CD4-positive, alpha-beta T cell treated with Interleukin-1 beta for 1 hour (primary cell): ENCODE results near the gene PPP4R3A.
A peak's percentile ranks its signal among the peaks of the same experiment; 100 is the strongest.
"Not testable (repeated sequence)": the region's sequence is repeated elsewhere in the genome, so short reads cannot be mapped to it uniquely, and the experiment has no call there.

Experiments
- DNase-seq, 2 donors: peaks; one replicate each; pipeline ENCODE4 v3.0.0-alpha.2; 2020 to 2022

The PPP4R3A gene

DNA sequence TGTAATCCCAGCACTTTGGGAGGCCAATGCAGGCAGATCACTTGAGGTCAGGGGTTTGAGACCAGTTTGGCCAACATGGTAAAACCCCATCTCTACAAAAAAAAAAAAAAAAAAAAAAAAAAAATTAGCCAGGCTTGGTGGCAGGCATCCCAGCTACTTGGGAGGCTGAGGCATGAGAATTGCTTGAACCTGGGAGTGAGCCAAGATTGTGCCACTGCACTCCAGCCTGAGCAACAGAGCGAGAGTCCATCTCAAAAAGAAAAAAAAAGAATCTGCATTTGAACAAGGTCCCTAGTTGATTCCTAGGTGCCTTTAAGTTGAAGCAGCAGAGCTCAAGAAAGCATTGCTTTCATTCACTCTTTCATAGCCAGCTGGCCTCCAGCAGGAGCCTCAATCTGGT lies 81.2 kb downstream of the PPP4R3A start:
- DNase-seq, result not testable (repeated sequence)

GRCh38 chr14:91425531-91425944 lies 84.6 kb downstream of the PPP4R3A start:
- not testable (repeated sequence) for DNase-seq

DNA sequence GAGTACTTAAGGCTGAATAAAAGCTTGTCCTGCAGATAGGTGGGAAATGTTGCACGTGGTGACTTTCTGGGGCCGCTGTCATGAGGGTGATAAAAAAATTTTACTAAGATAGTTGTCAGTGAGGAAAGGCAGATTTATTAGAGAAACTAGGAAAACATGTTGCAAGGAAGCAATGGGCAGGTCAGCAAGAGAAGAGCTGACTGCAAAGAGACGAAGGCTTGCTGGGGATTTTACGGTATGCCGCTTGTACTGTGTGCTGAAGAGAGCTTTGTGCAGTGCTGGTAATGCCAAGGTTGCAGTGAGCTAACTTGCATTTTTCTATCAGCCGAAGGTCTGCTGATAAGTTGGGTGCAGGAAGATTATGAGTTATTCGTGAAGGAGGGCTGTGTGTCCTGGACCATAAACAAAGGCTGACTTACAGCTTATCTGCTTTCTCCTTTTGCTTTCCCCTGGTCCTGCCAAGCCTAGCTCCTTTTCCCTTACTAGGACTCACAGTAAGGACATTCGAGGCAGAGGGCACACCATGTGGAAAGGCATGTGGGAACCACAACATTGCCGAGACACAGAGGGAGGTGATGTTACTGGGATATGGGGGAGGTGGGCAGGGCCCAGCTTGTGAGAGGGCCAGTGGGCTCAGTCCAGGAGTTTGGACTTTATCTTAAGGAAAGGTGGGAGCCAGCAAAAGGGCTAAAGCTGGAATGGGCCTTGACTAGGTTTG lies 85.1 kb downstream of the PPP4R3A start:
- DNase-seq, result no peak

- DNase-seq, result no peak
These were observed 89.4 kb downstream of the PPP4R3A start for GRCh38 chr14:91420686-91421085.

- no peak for DNase-seq
These were observed 90.7 kb downstream of the PPP4R3A start for GRCh38 chr14:91419451-91419850.

GRCh38 chr14:91419044-91419397 lies 91.1 kb downstream of the PPP4R3A start:
- peak in 1 of 2 donors; percentile 75 for DNase-seq

- DNase-seq, result peak; percentile 79 to 85
These were observed 91.6 kb downstream of the PPP4R3A start for GRCh38 chr14:91418387-91419043.

DNA sequence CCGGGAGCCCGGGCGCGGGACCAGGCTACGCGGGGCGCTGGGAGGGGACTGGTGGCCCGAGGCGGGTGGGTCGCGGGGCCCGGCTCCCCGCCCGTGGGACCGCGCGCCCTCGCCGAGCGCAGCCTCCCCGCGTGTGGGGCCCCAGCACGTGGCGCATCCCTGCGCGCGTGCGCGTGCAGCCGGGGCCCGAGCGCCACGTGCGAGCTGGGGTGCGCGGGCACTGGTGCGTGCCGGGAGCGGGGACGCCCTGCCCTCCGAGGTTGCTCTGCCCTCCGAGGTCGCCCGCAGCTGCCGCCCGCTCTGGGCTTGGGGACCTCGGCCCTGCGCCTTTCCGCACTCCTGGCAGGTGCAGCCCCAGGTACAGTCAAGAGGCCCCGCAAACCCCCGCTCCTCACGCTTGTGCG lies 92.1 kb downstream of the PPP4R3A start:
- DNase-seq, result peak; percentile 67 to 74

DNA sequence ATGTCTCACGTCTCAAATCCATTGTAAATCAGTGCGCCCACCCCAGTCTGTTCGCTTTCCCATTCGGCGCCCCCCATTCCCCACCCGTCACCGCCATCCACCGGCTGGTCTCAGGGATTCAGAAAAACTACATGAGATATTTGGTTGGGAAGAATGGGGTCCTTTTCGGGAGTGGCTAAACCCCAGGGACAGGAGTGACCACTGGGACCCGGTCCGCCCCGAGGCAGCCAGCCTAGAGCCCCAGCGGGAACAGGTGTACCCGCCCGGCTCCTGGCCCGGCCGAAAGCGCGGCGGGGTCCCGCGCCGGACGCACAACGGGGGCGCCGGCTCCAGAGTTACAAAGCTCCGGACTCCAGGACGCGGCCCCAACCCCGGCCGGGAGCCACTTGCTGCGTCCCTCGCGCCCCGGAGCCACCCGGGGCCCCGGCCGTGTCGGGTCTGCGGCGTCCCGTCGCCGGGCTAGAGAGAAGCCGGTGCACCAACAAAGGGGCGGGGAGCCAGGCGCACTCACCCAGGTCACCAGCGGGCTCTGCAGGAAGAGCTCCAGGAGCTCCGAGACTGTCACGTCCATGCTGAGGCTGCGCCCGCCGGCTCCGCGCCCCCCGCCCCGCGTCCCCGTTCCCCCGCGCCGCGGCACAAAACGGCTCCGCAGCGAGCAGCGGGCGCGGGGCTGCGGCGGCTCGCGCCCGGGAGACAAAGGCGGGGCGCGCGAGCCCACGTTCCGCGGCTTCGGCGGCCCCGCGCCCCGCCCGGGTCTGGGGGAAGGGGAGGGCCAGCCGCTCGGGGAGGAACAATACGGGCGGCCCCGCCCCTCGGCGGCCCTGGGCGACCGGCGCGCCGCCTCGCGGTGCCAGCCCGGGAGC lies 92.8 kb downstream of the PPP4R3A start, which contains the start of gene CCDC88C:
TSS of gene CCDC88C (minus strand) at position 701 of the 863 bp plus-strand sequence. CDS start at position 571, 130 bp downstream.
- peak; percentile 73 to 80 for DNase-seq

- no peak for DNase-seq
These were observed 93.4 kb downstream of the PPP4R3A start for GRCh38 chr14:91416744-91417119.

DNA sequence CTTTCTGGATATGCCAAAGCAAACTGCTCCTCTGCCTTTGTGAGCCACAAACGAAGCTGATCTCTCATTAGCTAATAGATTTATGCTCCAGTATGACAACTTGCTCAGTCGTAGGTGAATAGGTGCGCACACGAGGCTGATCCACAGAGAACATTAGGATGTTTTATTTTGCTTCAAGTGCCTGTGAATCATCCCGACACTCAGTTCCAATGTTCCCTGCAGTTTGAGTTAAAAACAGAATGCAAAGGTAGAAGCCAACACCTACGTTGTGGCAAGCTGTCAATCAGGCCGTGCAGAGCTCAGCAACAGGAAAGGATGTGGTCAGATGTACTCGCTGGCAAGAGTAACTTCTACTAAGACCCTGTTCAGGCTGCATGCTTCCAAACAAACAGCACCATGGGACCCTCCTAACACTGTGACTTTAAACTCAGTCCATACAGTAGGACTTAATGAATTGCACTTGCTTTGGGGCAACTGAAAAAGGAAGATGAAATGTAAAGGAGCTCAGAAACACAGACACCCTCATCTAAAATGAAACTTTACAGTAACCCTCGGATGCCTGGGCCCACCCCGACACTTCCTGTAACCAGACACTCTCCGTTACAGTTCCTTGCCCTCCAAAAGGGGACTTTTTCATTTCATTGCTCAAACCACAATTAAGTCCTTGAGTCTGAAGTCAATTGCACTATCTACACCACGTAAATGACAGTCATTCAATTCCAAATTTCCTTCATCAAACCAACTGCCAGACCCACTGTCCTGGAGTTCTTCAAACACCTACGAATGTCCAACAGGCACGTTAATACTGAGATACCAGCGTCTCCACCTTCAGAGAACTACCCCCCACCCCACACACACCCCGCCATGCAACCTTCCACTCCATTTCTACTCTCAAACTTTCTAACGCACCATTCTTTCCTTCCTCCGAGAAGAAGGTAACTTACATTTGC lies 94.0 kb downstream of the PPP4R3A start:
- DNase-seq, result peak; percentile 71 to 81

DNA sequence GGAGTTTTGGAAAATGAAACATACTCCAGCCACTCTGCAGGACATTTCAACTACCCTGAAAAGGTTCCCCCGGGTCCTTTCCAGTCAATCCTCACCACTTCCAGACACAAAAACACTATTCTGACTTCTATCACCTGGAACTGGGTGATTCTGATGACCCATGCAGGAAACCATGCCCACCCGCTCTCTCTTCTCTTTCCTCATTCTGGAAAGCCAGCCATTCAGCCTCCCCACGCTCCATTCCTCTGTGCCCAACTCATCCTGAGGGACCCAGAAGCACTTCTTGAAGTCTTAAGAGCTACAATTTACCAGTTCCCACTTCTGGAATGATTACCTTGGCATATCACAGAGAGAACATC lies 95.7 kb downstream of the PPP4R3A start:
- DNase-seq, result no peak

- DNase-seq, result peak; percentile 66 to 76
These were observed 96.3 kb downstream of the PPP4R3A start for GRCh38 chr14:91413547-91414474.

DNA sequence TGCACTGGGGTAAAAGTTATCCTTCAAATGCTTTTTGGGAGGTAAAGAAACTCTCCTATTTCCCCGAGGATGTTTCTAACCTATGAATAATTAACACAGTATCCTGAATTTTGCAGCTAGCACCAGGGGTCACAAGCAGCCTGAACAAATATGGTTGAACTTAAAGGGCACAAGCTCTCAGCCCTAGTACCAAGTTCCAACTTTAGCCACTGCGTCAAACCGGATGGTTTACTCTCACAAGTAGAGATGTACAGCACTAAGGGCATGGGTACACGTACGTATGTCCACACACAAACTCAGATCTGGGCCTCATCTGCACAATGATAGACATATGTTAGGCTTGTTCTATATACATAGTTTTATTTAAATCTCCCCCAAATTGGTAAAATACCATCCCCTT lies 97.2 kb downstream of the PPP4R3A start:
- no peak for DNase-seq

GRCh38 chr14:91410771-91411536 lies 99.2 kb downstream of the PPP4R3A start:
- DNase-seq, result no peak

GRCh38 chr14:91409928-91410718 lies 100.0 kb downstream of the PPP4R3A start:
- DNase-seq, result peak in 1 of 2 donors; percentile 79

DNA sequence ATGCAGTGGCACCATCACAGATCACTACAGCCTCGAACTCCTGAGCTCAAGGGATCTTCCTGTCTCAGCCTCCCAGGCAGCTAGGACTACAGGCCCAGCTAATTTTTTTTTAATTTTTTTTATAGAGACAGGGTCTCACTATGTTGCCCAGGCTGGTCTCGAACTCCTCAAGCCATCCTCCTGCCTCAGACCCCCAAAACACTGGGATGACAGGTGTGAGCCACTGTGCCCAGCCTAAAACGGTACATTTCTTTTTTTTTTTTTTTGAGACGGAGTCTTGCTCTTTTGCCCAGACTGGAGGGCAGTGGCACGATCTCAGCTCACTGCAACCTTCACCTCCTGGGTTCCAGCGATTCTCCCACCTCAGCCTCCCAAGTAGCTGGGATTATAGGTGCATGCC lies 100.9 kb downstream of the PPP4R3A start:
- DNase-seq, result not testable (repeated sequence)
